GM23338 (cell line): ENCODE measurements around the gene RPS6KA4. TPM values are rescaled to one million over a fixed set of nuclear protein-coding genes. Genes with fewer than 3 reads are reported as not detected.

Experiments
- ATAC-seq: fragments of 200-7000 bp; cut with Tn5 transposase; 3 replicates; pipeline ENCODE4 v1.9.1; 2020
- DNase-seq: peaks from one replicate; pipeline ENCODE4 v3.0.0-alpha.2; 2015; ENCODE audit warnings: low spot score
- H2AFZ ChIP-seq: fragments of 200-600 bp; sonication (generic); 2 replicates; pipeline ENCODE4 v1.8.0; 2016; ENCODE audit warnings: antibody characterized with exemption, mild to moderate bottlenecking, moderate library complexity
- H3F3A ChIP-seq: fragments of 200-600 bp; sonication (generic); replicated peaks from 2 replicates; pipeline ENCODE4 v1.8.0; 2017; ENCODE audit warnings: antibody characterized with exemption, mixed run types, low read depth
- H3K27ac ChIP-seq: fragments of 200-600 bp; sonication (generic); 2 replicates; pipeline ENCODE4 v1.6.1; 2016; ENCODE audit warnings: low read depth
- H3K27me3 ChIP-seq: fragments of 200-600 bp; sonication (generic); 2 replicates; pipeline ENCODE4 v1.8.0; 2016; ENCODE audit warnings: mild to moderate bottlenecking, mixed run types, moderate library complexity; ENCODE audit not compliant: insufficient read depth
- H3K36me3 ChIP-seq: fragments of 200-600 bp; sonication (generic); 2 replicates; pipeline ENCODE4 v1.8.0; 2016; ENCODE audit warnings: mild to moderate bottlenecking; ENCODE audit not compliant: insufficient read depth
- H3K4me1 ChIP-seq: fragments of 200-600 bp; sonication (generic); 2 replicates; pipeline ENCODE4 v1.8.0; 2016; ENCODE audit warnings: mild to moderate bottlenecking, moderate library complexity; ENCODE audit not compliant: insufficient read depth
- H3K4me2 ChIP-seq: fragments of 200-600 bp; sonication (generic); 2 replicates; pipeline ENCODE4 v1.7.1; 2017; ENCODE audit warnings: mixed run types
- H3K4me3 ChIP-seq: fragments of 200-600 bp; sonication (generic); 2 replicates; pipeline ENCODE4 v1.6.1; 2016; ENCODE audit warnings: mixed run types
- H3K79me2 ChIP-seq: fragments of 200-600 bp; sonication (generic); replicated peaks from 2 replicates; pipeline ENCODE4 v1.8.0; 2017; ENCODE audit warnings: mild to moderate bottlenecking; ENCODE audit not compliant: insufficient read depth
- H3K9me2 ChIP-seq: fragments of 200-600 bp; sonication (generic); 2 replicates; pipeline ENCODE4 v1.8.0; 2017; ENCODE audit not compliant: insufficient read depth
- H4K20me1 ChIP-seq: fragments of 200-600 bp; sonication (generic); replicated peaks from 2 replicates; pipeline ENCODE4 v1.8.0; 2017; ENCODE audit warnings: mild to moderate bottlenecking; ENCODE audit not compliant: insufficient read depth
- H3K27ac Mint-ChIP-seq: 2 replicates; pipeline ENCODE4 v1.8.0; 2020; ENCODE audit warnings: inconsistent platforms, mild to moderate bottlenecking, moderate library complexity, mixed read lengths
- H3K27me3 Mint-ChIP-seq: 3 replicates; pipeline ENCODE4 v1.8.0; 2022; ENCODE audit warnings: low read depth, mild to moderate bottlenecking, moderate library complexity, mixed read lengths, inconsistent platforms; ENCODE audit not compliant: insufficient read depth, poor library complexity
- H3K36me3 Mint-ChIP-seq: 3 replicates; pipeline ENCODE4 v1.8.0; 2021; ENCODE audit warnings: low read depth, mild to moderate bottlenecking, inconsistent platforms, moderate library complexity, mixed read lengths
- H3K4me1 Mint-ChIP-seq: 3 replicates; pipeline ENCODE4 v1.8.0; 2020; ENCODE audit warnings: mild to moderate bottlenecking, inconsistent platforms, mixed read lengths
- H3K4me3 Mint-ChIP-seq: 3 replicates; pipeline ENCODE4 v1.8.0; 2021; ENCODE audit warnings: moderate library complexity, mild to moderate bottlenecking, inconsistent platforms, mixed read lengths
- H3K9me3 Mint-ChIP-seq: 3 replicates; pipeline ENCODE4 v1.8.0; 2020; ENCODE audit warnings: moderate library complexity, mild to moderate bottlenecking, inconsistent platforms, mixed read lengths
- CREB1 ChIP-seq: fragments of 250-450 bp; sonication (Bioruptor Pico); IDR thresholded peaks from 2 replicates; pipeline ENCODE4 v1.5.0; 2020; ENCODE audit warnings: low read depth, mild to moderate bottlenecking, moderate library complexity
- EZH2phosphoT487 ChIP-seq: fragments of 200-600 bp; sonication (generic); IDR thresholded peaks from one replicate; pipeline ENCODE4 v1.8.1; 2018; ENCODE audit warnings: antibody characterized with exemption; ENCODE audit not compliant: unreplicated experiment
- JUNB ChIP-seq: IDR thresholded peaks from one replicate; pipeline ENCODE4 v1.6.1; 2016; ENCODE audit warnings: antibody characterized with exemption; ENCODE audit not compliant: unreplicated experiment
- NANOG ChIP-seq: IDR thresholded peaks from 2 replicates; pipeline ENCODE4 v1.6.1; 2016; ENCODE audit warnings: antibody characterized with exemption, borderline replicate concordance
- POLR2AphosphoS5 ChIP-seq: IDR thresholded peaks from 2 replicates; pipeline ENCODE4 v1.6.1; 2016; ENCODE audit warnings: antibody characterized with exemption, low read depth
- STAT1 ChIP-seq: IDR thresholded peaks from one replicate; pipeline ENCODE4 v1.6.1; 2016; ENCODE audit warnings: antibody characterized with exemption; ENCODE audit not compliant: unreplicated experiment
- ZNF114 ChIP-seq: fragments of 250-450 bp; sonication (Bioruptor Pico); IDR thresholded peaks from 2 replicates; pipeline ENCODE4 v1.5.0; 2020; ENCODE audit warnings: mild to moderate bottlenecking, moderate library complexity
- ZNF331 ChIP-seq: fragments of 250-450 bp; sonication (Bioruptor Pico); IDR thresholded peaks from 2 replicates; pipeline ENCODE4 v1.5.0; 2020; ENCODE audit warnings: low read depth, mild to moderate bottlenecking, moderate library complexity
- polyA plus RNA-seq: library from polyadenylated mRNA; unstranded; fragments of >200 nt; fragmentation: Nextera tagmentation; extraction: Ambion mirVana; gene quantifications from 2 replicates; pipeline ENCODE4 v1.2.1, GENCODE V29; 2016
- total RNA-seq: library from RNA; depleted of rRNA; stranded (reverse); fragments of >200 nt; shearing (Covaris generic); gene quantifications from 2 replicates; pipeline ENCODE4 v1.2.3, GENCODE V29; 2014
- TF ChIP-seq, protein P1 (sequence below): IDR thresholded peaks from one replicate; pipeline ENCODE4 v1.6.1; 2018; ENCODE audit warnings: antibody characterized with exemption; ENCODE audit not compliant: unreplicated experiment
- TF ChIP-seq, protein P2 (sequence below): IDR thresholded peaks from 2 replicates; pipeline ENCODE4 v1.6.1; 2016; ENCODE audit warnings: antibody characterized with exemption
- TF ChIP-seq, protein P3 (sequence below), 2 experiments: fragments of 200-600 bp in 1 of 2; sonication (generic) in 1 of 2; conservative IDR thresholded peaks; 2 replicates each; pipeline versions ENCODE4 v1.5.1 to v1.6.1; 2016 to 2017; ENCODE audit warnings: antibody characterized with exemption in 2 of 2, low read depth in 2 of 2, mild to moderate bottlenecking in 2 of 2, moderate library complexity in 1 of 2

Gene RPS6KA4
- total and polyA plus RNA-seq, 2 experiments from 2014 or later, result 3.5 to 19.9 TPM

DNA sequence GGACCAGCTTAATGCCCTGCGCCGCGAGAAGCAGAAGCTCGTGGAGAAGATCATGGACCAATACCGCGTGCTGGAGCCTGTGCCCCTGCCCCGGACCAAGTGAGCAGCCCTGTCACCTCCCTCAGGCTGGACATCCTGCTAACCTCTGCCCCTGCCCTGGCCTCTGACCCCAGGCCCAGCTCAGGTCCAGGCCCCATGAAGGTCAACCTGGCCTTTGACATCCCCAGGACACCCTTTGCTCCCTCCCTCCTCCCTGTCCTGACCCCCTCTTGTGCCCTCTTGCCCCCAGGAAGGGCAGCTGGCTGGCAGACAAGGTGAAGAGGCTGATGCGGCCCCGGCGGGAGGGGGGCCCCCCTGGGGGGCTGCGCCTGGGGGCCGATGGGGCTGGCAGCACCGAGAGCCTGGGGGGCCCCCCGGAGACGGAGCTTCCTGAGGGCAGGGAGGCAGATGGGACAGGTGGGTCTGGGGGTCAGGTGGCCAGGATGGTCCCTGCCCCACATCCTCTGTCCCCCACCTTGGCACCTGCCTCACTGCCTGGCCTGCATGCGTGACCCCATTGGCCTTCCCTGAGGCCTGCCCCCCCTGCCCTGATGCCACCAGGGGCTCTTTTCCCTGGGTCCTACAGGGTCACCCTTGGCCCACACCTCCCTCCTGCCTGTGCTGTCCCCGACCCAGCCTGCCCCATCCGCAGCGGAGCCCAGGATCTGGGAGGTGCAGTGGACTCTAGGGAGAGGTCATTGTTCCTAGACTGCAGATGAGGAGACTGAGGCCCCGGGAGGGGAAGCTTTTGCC is 5.1 kb upstream of the RPS6KA4 start:
- Histone ChIP-seq H3F3A (0 out of 2 replicates have a peak, but pooled peaks cover 6% of the 10 kb centered on the region), H3K9me2 (no peaks in the 10 kb centered on the region), H3K27ac (no peak overlapping the region), H3K4me2 (no peak overlapping the region), H2AFZ (no peak overlapping the region), H4K20me1 (no peaks in the 10 kb centered on the region), H3K36me3 (no peaks in the 10 kb centered on the region), H3K4me1 (peaks cover 12% of the 10 kb centered on the region; the same call in 1 of the 2 replicates), H3K27me3 (0 out of 2 replicates have a peak, but pooled peaks cover 3% of the 10 kb centered on the region), H3K4me3 (no peak overlapping the region), H3K79me2 (no peaks in the 10 kb centered on the region)
- peaks cover 16% of the 10 kb centered on the region for H3K4me1 Mint-ChIP-seq
- DNase-seq, result no peak
- no peaks in the 10 kb centered on the region for H3K9me3 Mint-ChIP-seq
- TF ChIP-seq ZNF331 (no peak), POLR2AphosphoS5 (no peak), NANOG (no peak), STAT1 (no peak), CREB1 (CRISPR knock-in tag) (no peak)
- TF ChIP-seq, protein P1, sequence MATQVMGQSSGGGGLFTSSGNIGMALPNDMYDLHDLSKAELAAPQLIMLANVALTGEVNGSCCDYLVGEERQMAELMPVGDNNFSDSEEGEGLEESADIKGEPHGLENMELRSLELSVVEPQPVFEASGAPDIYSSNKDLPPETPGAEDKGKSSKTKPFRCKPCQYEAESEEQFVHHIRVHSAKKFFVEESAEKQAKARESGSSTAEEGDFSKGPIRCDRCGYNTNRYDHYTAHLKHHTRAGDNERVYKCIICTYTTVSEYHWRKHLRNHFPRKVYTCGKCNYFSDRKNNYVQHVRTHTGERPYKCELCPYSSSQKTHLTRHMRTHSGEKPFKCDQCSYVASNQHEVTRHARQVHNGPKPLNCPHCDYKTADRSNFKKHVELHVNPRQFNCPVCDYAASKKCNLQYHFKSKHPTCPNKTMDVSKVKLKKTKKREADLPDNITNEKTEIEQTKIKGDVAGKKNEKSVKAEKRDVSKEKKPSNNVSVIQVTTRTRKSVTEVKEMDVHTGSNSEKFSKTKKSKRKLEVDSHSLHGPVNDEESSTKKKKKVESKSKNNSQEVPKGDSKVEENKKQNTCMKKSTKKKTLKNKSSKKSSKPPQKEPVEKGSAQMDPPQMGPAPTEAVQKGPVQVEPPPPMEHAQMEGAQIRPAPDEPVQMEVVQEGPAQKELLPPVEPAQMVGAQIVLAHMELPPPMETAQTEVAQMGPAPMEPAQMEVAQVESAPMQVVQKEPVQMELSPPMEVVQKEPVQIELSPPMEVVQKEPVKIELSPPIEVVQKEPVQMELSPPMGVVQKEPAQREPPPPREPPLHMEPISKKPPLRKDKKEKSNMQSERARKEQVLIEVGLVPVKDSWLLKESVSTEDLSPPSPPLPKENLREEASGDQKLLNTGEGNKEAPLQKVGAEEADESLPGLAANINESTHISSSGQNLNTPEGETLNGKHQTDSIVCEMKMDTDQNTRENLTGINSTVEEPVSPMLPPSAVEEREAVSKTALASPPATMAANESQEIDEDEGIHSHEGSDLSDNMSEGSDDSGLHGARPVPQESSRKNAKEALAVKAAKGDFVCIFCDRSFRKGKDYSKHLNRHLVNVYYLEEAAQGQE, result no peak
- H3K4me3 Mint-ChIP-seq, result no peak overlapping the region
- no peak for ATAC-seq
- no peaks in the 10 kb centered on the region for H3K36me3 Mint-ChIP-seq
- H3K27me3 Mint-ChIP-seq, result peaks cover 13% of the 10 kb centered on the region
- no peak overlapping the region for H3K27ac Mint-ChIP-seq

DNA sequence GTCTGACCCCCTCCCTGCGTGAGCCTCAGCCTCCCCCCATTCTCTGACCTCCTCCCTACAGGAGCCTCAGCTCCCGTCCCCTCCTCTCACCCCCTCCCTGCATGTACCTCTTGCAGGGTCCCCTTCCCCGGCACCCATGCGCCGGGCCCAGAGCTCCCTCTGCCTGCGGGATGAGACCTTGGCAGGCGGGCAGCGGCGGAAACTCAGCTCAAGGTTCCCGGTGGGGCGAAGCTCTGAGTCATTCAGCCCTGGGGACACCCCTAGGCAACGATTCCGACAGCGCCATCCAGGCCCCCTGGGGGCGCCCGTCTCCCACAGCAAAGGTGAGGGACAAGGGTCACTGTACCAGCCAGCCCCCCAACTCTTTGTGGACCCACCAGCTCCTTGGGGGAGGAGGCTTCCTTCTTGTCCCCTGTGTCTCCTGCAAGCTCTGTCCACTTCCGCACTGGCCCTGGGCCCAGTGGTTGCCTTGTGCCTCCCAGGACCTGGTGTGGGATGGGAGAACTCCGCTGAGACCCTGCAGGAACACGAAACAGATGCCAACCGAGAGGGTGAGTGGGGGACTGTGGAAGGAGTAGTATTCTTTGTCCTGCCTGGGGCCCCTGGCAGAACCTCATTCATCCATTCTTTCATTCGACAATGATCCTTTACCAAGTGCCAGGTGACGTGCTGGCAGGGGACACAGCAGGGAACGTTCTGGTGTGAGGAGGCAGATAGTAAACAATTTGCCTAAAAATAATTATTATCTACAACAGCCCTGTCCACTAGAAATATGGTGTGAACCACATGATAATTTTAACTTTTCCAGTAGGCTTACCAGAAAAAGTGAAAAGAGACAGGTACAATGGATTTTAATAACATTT is 3.7 kb upstream of the RPS6KA4 start:
- Histone ChIP-seq H3F3A (0 out of 2 replicates have a peak, but pooled peaks cover 7% of the 10 kb centered on the region), H3K79me2 (no peaks in the 10 kb centered on the region), H2AFZ (no peak overlapping the region), H3K27me3 (peaks cover 9% of the 10 kb centered on the region; the same call in 1 of the 2 replicates), H3K27ac (no peak overlapping the region), H3K36me3 (no peaks in the 10 kb centered on the region), H4K20me1 (no peaks in the 10 kb centered on the region), H3K4me3 (0 out of 2 replicates have a peak overlapping the region, but pooled peaks have one; percentile 30), H3K4me2 (peak overlapping the region; percentile 70), H3K9me2 (no peaks in the 10 kb centered on the region), H3K4me1 (peaks cover 14% of the 10 kb centered on the region; the same call in 1 of the 2 replicates)
- H3K4me1 Mint-ChIP-seq, result peaks cover 25% of the 10 kb centered on the region
- peak overlapping the region; percentile 80; the same call in 1 of the 2 replicates for H3K27ac Mint-ChIP-seq
- ATAC-seq, result peak; percentile 39
- peaks cover 20% of the 10 kb centered on the region for H3K27me3 Mint-ChIP-seq
- no peak overlapping the region for H3K4me3 Mint-ChIP-seq
- DNase-seq, result peak; percentile 91
- H3K9me3 Mint-ChIP-seq, result no peaks in the 10 kb centered on the region
- H3K36me3 Mint-ChIP-seq, result no peaks in the 10 kb centered on the region
- TF ChIP-seq EZH2phosphoT487, result no peak
- TF ChIP-seq NANOG, result no peak
- TF ChIP-seq ZNF114 (CRISPR knock-in tag), result no peak
- TF ChIP-seq, protein P1, result no peak
- no peak for TF ChIP-seq STAT1
- TF ChIP-seq, protein P2, sequence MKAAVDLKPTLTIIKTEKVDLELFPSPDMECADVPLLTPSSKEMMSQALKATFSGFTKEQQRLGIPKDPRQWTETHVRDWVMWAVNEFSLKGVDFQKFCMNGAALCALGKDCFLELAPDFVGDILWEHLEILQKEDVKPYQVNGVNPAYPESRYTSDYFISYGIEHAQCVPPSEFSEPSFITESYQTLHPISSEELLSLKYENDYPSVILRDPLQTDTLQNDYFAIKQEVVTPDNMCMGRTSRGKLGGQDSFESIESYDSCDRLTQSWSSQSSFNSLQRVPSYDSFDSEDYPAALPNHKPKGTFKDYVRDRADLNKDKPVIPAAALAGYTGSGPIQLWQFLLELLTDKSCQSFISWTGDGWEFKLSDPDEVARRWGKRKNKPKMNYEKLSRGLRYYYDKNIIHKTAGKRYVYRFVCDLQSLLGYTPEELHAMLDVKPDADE, result no peak
- no peak for TF ChIP-seq ZNF331
- no peak for TF ChIP-seq JUNB
- 0 out of 2 replicates have a peak, but pooled peaks have one; percentile 4 for TF ChIP-seq CREB1 (CRISPR knock-in tag)
- TF ChIP-seq, protein P3, sequence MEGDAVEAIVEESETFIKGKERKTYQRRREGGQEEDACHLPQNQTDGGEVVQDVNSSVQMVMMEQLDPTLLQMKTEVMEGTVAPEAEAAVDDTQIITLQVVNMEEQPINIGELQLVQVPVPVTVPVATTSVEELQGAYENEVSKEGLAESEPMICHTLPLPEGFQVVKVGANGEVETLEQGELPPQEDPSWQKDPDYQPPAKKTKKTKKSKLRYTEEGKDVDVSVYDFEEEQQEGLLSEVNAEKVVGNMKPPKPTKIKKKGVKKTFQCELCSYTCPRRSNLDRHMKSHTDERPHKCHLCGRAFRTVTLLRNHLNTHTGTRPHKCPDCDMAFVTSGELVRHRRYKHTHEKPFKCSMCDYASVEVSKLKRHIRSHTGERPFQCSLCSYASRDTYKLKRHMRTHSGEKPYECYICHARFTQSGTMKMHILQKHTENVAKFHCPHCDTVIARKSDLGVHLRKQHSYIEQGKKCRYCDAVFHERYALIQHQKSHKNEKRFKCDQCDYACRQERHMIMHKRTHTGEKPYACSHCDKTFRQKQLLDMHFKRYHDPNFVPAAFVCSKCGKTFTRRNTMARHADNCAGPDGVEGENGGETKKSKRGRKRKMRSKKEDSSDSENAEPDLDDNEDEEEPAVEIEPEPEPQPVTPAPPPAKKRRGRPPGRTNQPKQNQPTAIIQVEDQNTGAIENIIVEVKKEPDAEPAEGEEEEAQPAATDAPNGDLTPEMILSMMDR (conservative IDR thresholded peaks at IDR 0.05; ENCODE audit: low read depth in 2 of 2), result peak; percentile 76 to 95
